Breast epithelium (tissue), 3 donors: ENCODE measurements around the gene HTRA3.

ENCODE experiments used
- POLR2A ChIP-seq: fragments of 450-650 bp; IDR thresholded peaks from one replicate; pipeline ENCODE4 v1.6.1; 2016; ENCODE audit warnings: antibody characterized with exemption, mild to moderate bottlenecking, moderate library complexity
- POLR2AphosphoS5 ChIP-seq, 3 donors: sonication (generic); formaldehyde crosslinking; IDR thresholded peaks; one replicate each; pipeline ENCODE4 v1.6.1; 2017; ENCODE audit warnings: antibody characterized with exemption in 3 of 3
- TF ChIP-seq, protein P1 (sequence below), 3 donors: fragments of 450-650 bp; IDR thresholded peaks; one replicate each; pipeline ENCODE4 v1.5.1; 2016 to 2017; ENCODE audit warnings: antibody characterized with exemption in 3 of 3, mild to moderate bottlenecking in 3 of 3, moderate library complexity in 3 of 3

DNA sequence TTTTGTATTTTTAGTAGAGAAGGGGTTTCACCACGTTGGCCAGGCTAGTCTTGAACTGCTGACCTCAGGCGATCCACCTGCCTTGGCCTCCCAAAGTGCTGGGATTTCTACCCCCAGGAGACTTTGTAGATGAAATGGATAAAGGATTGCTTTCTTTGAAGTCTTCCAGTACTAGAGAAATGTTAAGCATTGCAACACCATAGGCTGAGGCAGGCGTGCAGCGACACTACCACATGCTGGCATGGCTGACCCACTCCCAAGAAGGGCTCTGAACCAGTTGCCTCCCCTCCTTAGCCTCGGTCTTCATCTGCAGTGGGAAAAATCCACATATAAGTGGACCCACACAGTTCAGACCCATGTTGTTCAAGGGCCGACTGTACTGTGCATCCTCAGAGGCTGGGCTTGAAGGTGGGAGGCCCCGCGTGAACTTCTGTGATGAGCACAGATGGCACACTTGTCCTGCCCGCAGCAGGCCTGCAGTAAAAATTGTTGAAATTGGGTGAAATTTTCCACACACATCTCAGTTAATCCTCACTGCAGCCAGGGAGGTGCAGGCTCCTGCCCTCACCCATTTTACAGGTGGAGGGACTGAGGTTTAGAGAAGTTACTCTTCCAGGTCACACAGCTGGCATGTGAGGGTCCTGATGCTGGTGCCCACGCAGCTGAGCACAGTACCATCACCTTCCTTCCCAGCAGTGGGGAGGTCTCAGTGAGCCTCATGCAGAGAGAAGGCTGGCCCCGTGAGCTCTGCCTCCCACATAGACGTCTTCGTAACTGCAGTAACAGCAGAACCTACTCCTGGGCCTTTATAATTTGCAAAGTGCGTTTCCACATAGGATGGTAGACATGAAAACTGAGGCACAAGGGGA, 35.5 kb downstream of the HTRA3 start:
- TF ChIP-seq POLR2A = no peak
- TF ChIP-seq POLR2AphosphoS5 (IDR thresholded peaks at IDR 0.05) = no peak
- TF ChIP-seq, protein P1, sequence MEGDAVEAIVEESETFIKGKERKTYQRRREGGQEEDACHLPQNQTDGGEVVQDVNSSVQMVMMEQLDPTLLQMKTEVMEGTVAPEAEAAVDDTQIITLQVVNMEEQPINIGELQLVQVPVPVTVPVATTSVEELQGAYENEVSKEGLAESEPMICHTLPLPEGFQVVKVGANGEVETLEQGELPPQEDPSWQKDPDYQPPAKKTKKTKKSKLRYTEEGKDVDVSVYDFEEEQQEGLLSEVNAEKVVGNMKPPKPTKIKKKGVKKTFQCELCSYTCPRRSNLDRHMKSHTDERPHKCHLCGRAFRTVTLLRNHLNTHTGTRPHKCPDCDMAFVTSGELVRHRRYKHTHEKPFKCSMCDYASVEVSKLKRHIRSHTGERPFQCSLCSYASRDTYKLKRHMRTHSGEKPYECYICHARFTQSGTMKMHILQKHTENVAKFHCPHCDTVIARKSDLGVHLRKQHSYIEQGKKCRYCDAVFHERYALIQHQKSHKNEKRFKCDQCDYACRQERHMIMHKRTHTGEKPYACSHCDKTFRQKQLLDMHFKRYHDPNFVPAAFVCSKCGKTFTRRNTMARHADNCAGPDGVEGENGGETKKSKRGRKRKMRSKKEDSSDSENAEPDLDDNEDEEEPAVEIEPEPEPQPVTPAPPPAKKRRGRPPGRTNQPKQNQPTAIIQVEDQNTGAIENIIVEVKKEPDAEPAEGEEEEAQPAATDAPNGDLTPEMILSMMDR (IDR thresholded peaks at IDR 0.05) = no peak
